ENCODE data around the gene MAD1L1.
A peak's percentile ranks its signal among the peaks of the same experiment; 100 is the strongest.

Gene MAD1L1

GRCh38 chr7:1918881-1919525 lies 313.7 kb downstream of the MAD1L1 start:
- DNase-seq = no peak

- DNase-seq = no peak
These were observed 314.6 kb downstream of the MAD1L1 start for GRCh38 chr7:1918063-1918645.

GRCh38 chr7:1917221-1918062 lies 315.3 kb downstream of the MAD1L1 start:
- DNase-seq = no peak

GRCh38 chr7:1916601-1916970 lies 316.2 kb downstream of the MAD1L1 start:
- DNase-seq = no peak

GRCh38 chr7:1915956-1916600 lies 316.7 kb downstream of the MAD1L1 start:
- DNase-seq = peak; percentile 14

GRCh38 chr7:1915326-1915725 lies 317.4 kb downstream of the MAD1L1 start:
- no peak for DNase-seq

GRCh38 chr7:1914743-1915142 lies 318.0 kb downstream of the MAD1L1 start:
- no peak for DNase-seq

GRCh38 chr7:1914321-1914720 lies 318.4 kb downstream of the MAD1L1 start:
- no peak for DNase-seq

- DNase-seq = no peak
These were observed 319.1 kb downstream of the MAD1L1 start for GRCh38 chr7:1913466-1914282.

- no peak for DNase-seq
These were observed 319.9 kb downstream of the MAD1L1 start for GRCh38 chr7:1912593-1913465.

GRCh38 chr7:1911571-1911970 lies 321.2 kb downstream of the MAD1L1 start:
- DNase-seq = no peak

GRCh38 chr7:1910827-1911226 lies 321.9 kb downstream of the MAD1L1 start:
- no peak for DNase-seq

GRCh38 chr7:1910081-1910685 lies 322.6 kb downstream of the MAD1L1 start:
- DNase-seq = no peak

- DNase-seq = no peak
These were observed 323.3 kb downstream of the MAD1L1 start for GRCh38 chr7:1909476-1909875.

- no peak for DNase-seq
These were observed 323.8 kb downstream of the MAD1L1 start for GRCh38 chr7:1908823-1909420.

GRCh38 chr7:1907751-1908365 lies 324.9 kb downstream of the MAD1L1 start:
- DNase-seq = no peak

- no peak for DNase-seq
These were observed 325.6 kb downstream of the MAD1L1 start for GRCh38 chr7:1906988-1907745.

GRCh38 chr7:1906087-1906830 lies 326.5 kb downstream of the MAD1L1 start:
- no peak for DNase-seq

All from CD4-positive, alpha-beta T cell treated with Interleukin-21 for 1 hour (primary cell).